C4-2B (cell line): ENCODE results near the gene EPB41L4B.

Experiments
- H3K27ac ChIP-seq: fragments of 450-650 bp; 2 replicates; pipeline ENCODE4 v1.5.1; 2017
- ZFX ChIP-seq: fragments of 450-650 bp; IDR thresholded peaks from 2 replicates; pipeline ENCODE4 v1.6.1; 2017
- TF ChIP-seq, protein P1 (sequence below): fragments of 450-650 bp; conservative IDR thresholded peaks from 2 replicates; pipeline ENCODE4 v1.5.1; 2017; ENCODE audit warnings: mild to moderate bottlenecking

EPB41L4B gene

DNA sequence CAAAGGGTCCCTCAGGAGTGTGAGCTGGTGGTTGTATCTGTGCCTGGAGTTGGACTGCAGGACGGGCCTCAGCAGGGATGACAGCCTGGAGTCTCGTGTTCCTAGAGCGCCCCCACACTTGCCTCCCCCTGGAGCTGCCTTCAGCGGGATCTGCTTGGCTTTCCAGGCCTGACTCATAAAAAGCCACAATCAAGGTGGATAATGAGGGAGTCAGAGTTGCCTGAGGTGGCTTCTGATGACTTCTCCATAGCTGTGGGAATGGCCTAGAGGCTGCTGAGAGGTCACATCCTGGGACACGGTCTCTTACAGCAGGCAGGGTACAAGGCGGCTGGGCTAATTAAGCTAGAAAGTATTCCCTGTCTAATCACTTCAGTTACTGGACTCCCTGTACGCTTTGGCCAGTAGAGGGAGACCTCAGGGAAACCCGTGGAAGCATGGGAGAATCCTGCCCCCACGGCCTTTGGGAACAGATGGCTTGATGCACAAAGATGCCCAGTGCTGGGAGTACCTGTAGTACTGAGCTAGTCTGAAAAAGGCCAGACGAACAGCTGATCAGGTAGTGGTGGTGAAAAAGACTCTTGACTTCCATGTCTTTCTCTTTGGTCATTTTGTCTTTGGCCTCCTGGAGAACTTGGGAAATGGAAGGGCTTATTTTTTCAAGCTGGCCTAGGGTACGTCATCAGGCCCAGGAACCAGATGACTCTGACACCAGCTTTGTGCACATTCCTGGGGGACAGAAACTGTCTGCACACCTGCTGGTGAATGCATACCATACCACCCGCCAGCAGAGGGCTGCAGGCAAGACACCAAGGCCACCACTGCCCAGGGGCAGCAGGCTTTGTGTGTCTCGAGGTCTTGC, 137.7 kb downstream of the EPB41L4B start:
- peak overlapping the region; percentile 2; the same call in 1 of the 2 replicates for H3K27ac ChIP-seq
- TF ChIP-seq ZFX = no peak
- TF ChIP-seq, protein P1, sequence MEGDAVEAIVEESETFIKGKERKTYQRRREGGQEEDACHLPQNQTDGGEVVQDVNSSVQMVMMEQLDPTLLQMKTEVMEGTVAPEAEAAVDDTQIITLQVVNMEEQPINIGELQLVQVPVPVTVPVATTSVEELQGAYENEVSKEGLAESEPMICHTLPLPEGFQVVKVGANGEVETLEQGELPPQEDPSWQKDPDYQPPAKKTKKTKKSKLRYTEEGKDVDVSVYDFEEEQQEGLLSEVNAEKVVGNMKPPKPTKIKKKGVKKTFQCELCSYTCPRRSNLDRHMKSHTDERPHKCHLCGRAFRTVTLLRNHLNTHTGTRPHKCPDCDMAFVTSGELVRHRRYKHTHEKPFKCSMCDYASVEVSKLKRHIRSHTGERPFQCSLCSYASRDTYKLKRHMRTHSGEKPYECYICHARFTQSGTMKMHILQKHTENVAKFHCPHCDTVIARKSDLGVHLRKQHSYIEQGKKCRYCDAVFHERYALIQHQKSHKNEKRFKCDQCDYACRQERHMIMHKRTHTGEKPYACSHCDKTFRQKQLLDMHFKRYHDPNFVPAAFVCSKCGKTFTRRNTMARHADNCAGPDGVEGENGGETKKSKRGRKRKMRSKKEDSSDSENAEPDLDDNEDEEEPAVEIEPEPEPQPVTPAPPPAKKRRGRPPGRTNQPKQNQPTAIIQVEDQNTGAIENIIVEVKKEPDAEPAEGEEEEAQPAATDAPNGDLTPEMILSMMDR = peak; percentile 87

GRCh38 chr9:109182550-109182939, 138.3 kb downstream of the EPB41L4B start:
- H3K27ac ChIP-seq = no peak overlapping the region
- TF ChIP-seq, protein P1 = no peak
- TF ChIP-seq ZFX = no peak

DNA sequence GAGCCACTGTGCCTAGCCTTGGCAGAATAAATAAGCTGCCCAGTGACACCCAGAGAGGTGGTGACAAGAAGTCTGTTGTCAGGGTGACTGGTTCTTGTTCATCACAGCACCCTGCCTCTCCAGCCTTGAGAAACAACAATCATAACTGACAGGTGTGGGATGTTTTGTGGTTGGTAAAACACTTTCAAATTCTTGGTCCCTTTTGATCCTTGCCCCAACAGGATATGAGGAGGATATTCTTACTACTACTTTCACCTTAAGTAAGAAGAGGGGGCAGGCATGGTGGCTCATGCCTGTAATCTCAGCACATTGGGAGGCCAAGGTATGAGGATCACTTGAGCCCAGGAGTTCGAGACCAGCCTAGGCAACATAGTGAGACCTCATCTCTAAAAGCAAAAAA, 139.6 kb downstream of the EPB41L4B start:
- TF ChIP-seq, protein P1 = no peak
- TF ChIP-seq ZFX = no peak
- H3K27ac ChIP-seq = no peak overlapping the region

- TF ChIP-seq, protein P1 = no peak
- no peak for TF ChIP-seq ZFX
- no peak overlapping the region for H3K27ac ChIP-seq
These were observed 140.9 kb downstream of the EPB41L4B start for GRCh38 chr9:109179801-109180523.

DNA sequence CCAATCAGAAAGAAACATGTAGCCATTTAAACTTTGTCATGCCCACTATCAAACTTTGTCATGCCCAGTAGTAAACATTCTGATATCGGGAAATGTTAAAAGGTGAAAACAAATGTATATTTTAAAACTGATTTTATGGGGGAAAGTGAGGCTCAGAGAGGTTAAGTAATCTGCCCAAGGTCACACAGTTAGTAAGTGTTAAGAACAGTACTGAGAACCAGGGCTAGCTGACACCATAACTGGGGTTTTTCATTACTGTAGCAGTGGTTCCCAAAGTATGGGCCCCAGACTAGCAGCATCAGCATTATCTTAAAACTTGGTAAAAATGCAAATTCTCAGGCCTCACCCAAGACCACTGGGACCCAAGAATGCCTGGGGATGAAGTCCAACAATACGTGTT, 143.9 kb downstream of the EPB41L4B start:
- TF ChIP-seq ZFX = no peak
- TF ChIP-seq, protein P1 = no peak
- no peak overlapping the region for H3K27ac ChIP-seq

GRCh38 chr9:109176386-109176785, 144.5 kb downstream of the EPB41L4B start:
- no peak overlapping the region for H3K27ac ChIP-seq
- TF ChIP-seq, protein P1 = no peak
- TF ChIP-seq ZFX = no peak

DNA sequence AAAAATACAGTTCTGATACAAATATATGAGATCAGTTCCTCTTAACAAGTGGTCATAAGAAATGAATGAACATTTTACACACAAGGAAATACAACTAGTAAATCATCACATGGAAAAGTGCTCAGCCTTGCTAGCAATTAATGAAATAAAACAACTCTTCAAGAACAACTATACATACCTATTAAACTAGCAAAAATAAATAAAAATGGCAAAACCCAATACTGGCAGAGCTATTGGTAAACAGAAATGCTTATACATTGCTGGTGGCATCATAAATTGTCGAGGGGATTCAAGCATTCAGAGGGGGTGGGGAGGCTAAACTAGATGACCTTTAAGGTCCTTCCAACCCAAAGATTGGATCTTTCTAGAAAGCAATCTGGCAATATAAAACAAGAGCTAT, 147.9 kb downstream of the EPB41L4B start:
- no peak overlapping the region for H3K27ac ChIP-seq
- TF ChIP-seq ZFX = no peak
- TF ChIP-seq, protein P1 = no peak
